Stimulated activated naive B cell treated with anti-CD40 and anti-IgM and Interleukin-4, amounts not matched to agents 10 μg/mL and 1 μg/mL and 100 μg/mL, for 72 hours (primary cell): ENCODE results near the gene FHOD3.
A peak's percentile ranks its signal among the peaks of the same experiment; 100 is the strongest.
"Not testable (repeated sequence)": the region's sequence is repeated elsewhere in the genome, so short reads cannot be mapped to it uniquely, and the experiment has no call there.

Experiments
- ATAC-seq, 2 donors: fragments of 150-1000 bp; cut with Tn5 transposase; replicated peaks; 2 replicates each; pipeline ENCODE4 v1.10.0; 2021; ENCODE audit warnings: moderate library complexity in 1 of 2
- DNase-seq: peaks from one replicate; pipeline ENCODE4 v3.0.0; 2021
- H3K27ac Mint-ChIP-seq: one replicate; pipeline ENCODE4 v1.8.0; 2022; ENCODE audit warnings: mild to moderate bottlenecking, mixed read lengths
- H3K27me3 Mint-ChIP-seq, 2 donors: one replicate each; pipeline ENCODE4 v1.8.0; 2022; ENCODE audit warnings: mixed read lengths in 2 of 2
- H3K36me3 Mint-ChIP-seq, 2 donors: one replicate each; pipeline ENCODE4 v1.8.0; 2022; ENCODE audit warnings: mixed read lengths in 2 of 2, mild to moderate bottlenecking in 1 of 2
- H3K4me1 Mint-ChIP-seq, 2 donors: one replicate each; pipeline ENCODE4 v1.8.0; 2022; ENCODE audit warnings: mixed read lengths in 2 of 2, mild to moderate bottlenecking in 1 of 2
- H3K4me3 Mint-ChIP-seq, 2 donors: one replicate each; pipeline ENCODE4 v1.8.0; 2022; ENCODE audit warnings: mild to moderate bottlenecking in 2 of 2, mixed read lengths in 2 of 2, moderate library complexity in 1 of 2
- H3K9me3 Mint-ChIP-seq, 2 donors: one replicate each; pipeline ENCODE4 v1.8.0; 2022; ENCODE audit warnings: mixed read lengths in 2 of 2, mild to moderate bottlenecking in 1 of 2

FHOD3 gene

GRCh38 chr18:36792634-36793283 lies 495.2 kb downstream of the FHOD3 start:
- ATAC-seq (no peak), DNase-seq (no peak)
- Mint-ChIP-seq H3K27ac (no peak overlapping the region), H3K36me3 (peaks cover 50 to 74% of the 10 kb centered on the region in 2 donors), H3K27me3 (no peaks in the 10 kb centered on the region), H3K9me3 (peaks cover 7 to 9% of the 10 kb centered on the region in 2 donors), H3K4me3 (no peak overlapping the region), H3K4me1 (no peaks in the 10 kb centered on the region)

DNA sequence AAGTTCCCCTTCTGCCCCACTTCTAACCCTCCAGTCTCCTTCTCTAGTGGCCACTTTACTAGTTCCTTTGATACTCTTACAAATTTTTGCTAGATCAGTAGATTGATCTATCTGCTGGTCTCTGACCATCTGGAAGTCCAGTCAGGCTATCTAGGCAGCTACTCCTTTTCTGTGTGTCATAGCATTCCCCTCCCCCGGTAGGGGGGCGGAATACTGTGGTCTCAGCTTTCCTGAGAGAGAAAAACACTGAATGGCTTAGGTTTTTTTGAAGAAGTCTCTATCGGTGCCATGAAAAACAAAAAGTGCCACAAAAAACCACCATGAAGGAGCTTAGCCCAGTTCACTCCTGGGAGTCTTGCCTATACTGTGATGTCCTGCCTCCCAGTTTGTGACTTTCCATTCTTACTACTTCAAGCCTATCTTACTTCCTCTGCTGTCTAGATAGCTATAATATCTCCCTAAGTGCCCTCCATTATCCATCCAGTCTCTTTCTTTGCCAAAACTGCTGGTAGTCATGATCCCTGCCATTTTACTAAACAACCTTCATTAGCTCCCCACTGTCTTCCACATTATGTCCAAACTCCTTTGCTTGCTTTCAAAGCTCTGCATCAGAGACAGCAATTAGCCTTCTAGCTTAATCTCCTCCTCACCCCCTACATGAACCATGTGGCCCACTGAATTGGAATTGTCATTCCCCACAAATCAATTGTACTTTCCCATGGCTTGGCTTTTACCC lies 501.4 kb downstream of the FHOD3 start:
- Mint-ChIP-seq H3K4me3 (no peak overlapping the region), H3K27me3 (no peaks in the 10 kb centered on the region), H3K4me1 (no peaks in the 10 kb centered on the region), H3K27ac (no peak overlapping the region), H3K36me3 (peaks cover 61 to 77% of the 10 kb centered on the region in 2 donors), H3K9me3 (peaks cover 0 to 5% of the 10 kb centered on the region in 2 donors)
- ATAC-seq: no peak
- DNase-seq: no peak

- H3K36me3 Mint-ChIP-seq: peaks cover 54 to 64% of the 10 kb centered on the region in 2 donors
- H3K27me3 Mint-ChIP-seq: no peaks in the 10 kb centered on the region
- H3K4me3 Mint-ChIP-seq: no peak overlapping the region
- ATAC-seq (no peak), DNase-seq (no peak)
- H3K9me3 Mint-ChIP-seq: peaks cover 0 to 5% of the 10 kb centered on the region in 2 donors
- no peak overlapping the region for H3K27ac Mint-ChIP-seq
- H3K4me1 Mint-ChIP-seq: no peaks in the 10 kb centered on the region
Measured at GRCh38 chr18:36805105-36805504, 507.6 kb downstream of the FHOD3 start.

- H3K27ac Mint-ChIP-seq: no peak overlapping the region
- peaks cover 39 to 55% of the 10 kb centered on the region in 2 donors for H3K36me3 Mint-ChIP-seq
- H3K4me1 Mint-ChIP-seq: no peaks in the 10 kb centered on the region
- DNase-seq (no peak), ATAC-seq (no peak)
- H3K4me3 Mint-ChIP-seq: no peak overlapping the region
- no peaks in the 10 kb centered on the region for H3K27me3 Mint-ChIP-seq
- H3K9me3 Mint-ChIP-seq: no peaks in the 10 kb centered on the region
Measured at GRCh38 chr18:36808681-36809080, 511.2 kb downstream of the FHOD3 start.

DNA sequence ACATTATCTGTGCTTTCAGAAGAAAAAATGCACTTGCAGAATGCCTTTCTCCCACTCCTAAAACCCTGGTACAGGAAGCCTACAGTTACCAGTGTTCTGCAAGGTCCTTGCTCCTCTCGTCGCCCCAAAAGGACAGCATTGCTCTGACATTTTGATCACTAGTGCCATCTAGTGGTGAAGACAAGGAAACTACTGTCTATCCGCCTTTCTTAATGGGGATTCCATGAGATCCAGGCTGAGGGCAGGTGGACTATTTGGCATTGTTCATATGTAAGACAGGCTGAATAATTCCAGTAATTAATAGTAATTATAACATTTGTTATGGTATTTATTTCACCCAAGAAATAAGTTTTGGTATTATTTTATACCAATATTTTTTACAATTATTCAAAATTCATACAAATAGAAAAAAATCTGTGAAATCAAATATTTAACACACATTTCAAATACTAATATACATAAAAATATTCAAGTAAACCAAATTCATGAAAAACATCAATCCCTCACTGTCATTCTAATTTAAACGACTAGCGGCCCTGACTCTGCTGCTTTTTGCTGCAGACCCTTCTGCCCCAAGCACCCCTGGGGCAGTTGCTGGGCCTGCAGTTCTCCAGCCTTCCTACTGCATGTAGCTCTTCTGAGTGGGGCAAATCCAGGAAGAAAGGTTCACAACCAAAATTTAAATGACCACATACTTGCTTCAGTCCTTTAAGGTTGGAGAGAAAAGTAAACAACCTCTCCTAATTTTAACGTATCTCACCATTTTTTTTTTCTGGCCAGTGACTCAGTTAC lies 512.3 kb downstream of the FHOD3 start:
- Mint-ChIP-seq H3K27me3 (no peaks in the 10 kb centered on the region), H3K4me3 (no peak overlapping the region), H3K27ac (no peak overlapping the region)

GRCh38 chr18:36811430-36811829 lies 513.9 kb downstream of the FHOD3 start:
- no peak for DNase-seq
- no peaks in the 10 kb centered on the region for H3K9me3 Mint-ChIP-seq
- ATAC-seq: no peak
- no peak overlapping the region for H3K4me3 Mint-ChIP-seq
- no peak overlapping the region for H3K27ac Mint-ChIP-seq
- no peaks in the 10 kb centered on the region for H3K27me3 Mint-ChIP-seq
- H3K4me1 Mint-ChIP-seq: no peaks in the 10 kb centered on the region
- H3K36me3 Mint-ChIP-seq: peaks cover 24 to 43% of the 10 kb centered on the region in 2 donors

More for the DNA sequence above, 512.3 kb downstream of the FHOD3 start:
- Mint-ChIP-seq H3K4me1 (no peaks in the 10 kb centered on the region), H3K9me3 (no peaks in the 10 kb centered on the region), H3K36me3 (peaks cover 33 to 50% of the 10 kb centered on the region in 2 donors)
- peak; percentile 19 for DNase-seq
- ATAC-seq: peak; percentile 89 to 96

- DNase-seq: no peak
- H3K9me3 Mint-ChIP-seq: no peaks in the 10 kb centered on the region
- H3K4me3 Mint-ChIP-seq: no peak overlapping the region
- ATAC-seq: no peak
- H3K27me3 Mint-ChIP-seq: no peaks in the 10 kb centered on the region
- H3K27ac Mint-ChIP-seq: no peak overlapping the region
- peaks cover 21 to 41% of the 10 kb centered on the region in 2 donors for H3K36me3 Mint-ChIP-seq
- H3K4me1 Mint-ChIP-seq: no peaks in the 10 kb centered on the region
Measured at GRCh38 chr18:36811955-36812354, 514.4 kb downstream of the FHOD3 start.

- Mint-ChIP-seq H3K27me3 (no peaks in the 10 kb centered on the region), H3K4me3 (no peak overlapping the region), H3K4me1 (no peaks in the 10 kb centered on the region), H3K9me3 (no peaks in the 10 kb centered on the region), H3K36me3 (peaks cover 19 to 37% of the 10 kb centered on the region in 2 donors), H3K27ac (no peak overlapping the region)
- ATAC-seq (no peak), DNase-seq (no peak)
Measured at GRCh38 chr18:36812678-36813077, 515.2 kb downstream of the FHOD3 start.

GRCh38 chr18:36813101-36813775 lies 515.7 kb downstream of the FHOD3 start:
- no peaks in the 10 kb centered on the region for H3K27me3 Mint-ChIP-seq
- H3K27ac Mint-ChIP-seq: no peak overlapping the region
- DNase-seq (no peak), ATAC-seq (no peak)
- no peak overlapping the region for H3K4me3 Mint-ChIP-seq
- H3K4me1 Mint-ChIP-seq: no peaks in the 10 kb centered on the region
- peaks cover 18 to 37% of the 10 kb centered on the region in 2 donors for H3K36me3 Mint-ChIP-seq
- H3K9me3 Mint-ChIP-seq: no peaks in the 10 kb centered on the region

DNA sequence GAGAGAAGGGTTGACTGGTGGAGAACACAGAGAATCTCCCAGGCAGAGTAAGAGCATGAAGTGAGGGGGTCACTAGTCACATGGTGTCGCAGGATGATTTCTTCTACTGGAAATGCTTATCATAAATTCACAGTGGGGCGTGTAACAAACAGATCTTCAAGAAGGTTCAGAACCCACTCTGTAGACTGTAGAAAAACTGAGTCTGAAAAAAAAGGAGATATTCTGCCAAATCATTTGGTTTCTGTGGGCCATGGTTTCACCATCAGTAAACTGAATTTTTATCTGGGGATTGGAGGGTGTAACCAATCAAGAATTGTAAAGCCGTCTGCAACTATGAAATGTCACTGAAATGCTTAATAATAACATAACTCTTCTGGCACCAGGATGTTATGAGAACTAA lies 516.3 kb downstream of the FHOD3 start:
- H3K27me3 Mint-ChIP-seq: no peaks in the 10 kb centered on the region
- no peak overlapping the region for H3K4me3 Mint-ChIP-seq
- no peaks in the 10 kb centered on the region for H3K4me1 Mint-ChIP-seq
- DNase-seq (no peak), ATAC-seq (no peak)
- peaks cover 17 to 40% of the 10 kb centered on the region in 2 donors for H3K36me3 Mint-ChIP-seq
- no peaks in the 10 kb centered on the region for H3K9me3 Mint-ChIP-seq
- H3K27ac Mint-ChIP-seq: no peak overlapping the region

DNA sequence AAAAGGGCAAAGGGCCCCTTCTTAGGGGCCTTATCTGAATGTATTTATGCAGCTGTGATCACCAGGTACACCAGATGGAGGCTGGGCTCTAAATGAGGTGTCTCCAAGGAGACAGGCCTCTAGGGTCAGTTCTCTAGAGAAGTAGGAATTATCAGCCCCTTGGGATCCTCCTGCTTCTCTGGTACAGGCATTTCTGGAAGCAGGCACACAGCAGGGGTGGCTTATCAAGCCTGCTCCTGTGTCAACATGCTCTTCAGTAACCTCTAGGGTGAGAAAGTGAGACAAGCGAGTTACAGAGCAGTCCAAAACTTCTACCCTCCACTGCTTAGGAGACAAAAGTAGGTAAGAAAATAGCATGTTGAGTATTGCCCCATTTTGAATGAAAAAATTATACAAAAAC lies 517.5 kb downstream of the FHOD3 start:
- Mint-ChIP-seq H3K27me3 (no peaks in the 10 kb centered on the region), H3K36me3 (peaks cover 17 to 40% of the 10 kb centered on the region in 2 donors), H3K4me1 (no peaks in the 10 kb centered on the region), H3K27ac (no peak overlapping the region), H3K4me3 (no peak overlapping the region), H3K9me3 (no peaks in the 10 kb centered on the region)
- ATAC-seq (no peak), DNase-seq (no peak)

- H3K9me3 Mint-ChIP-seq, ATAC-seq, DNase-seq, H3K27me3 Mint-ChIP-seq, H3K4me1 Mint-ChIP-seq, H3K4me3 Mint-ChIP-seq, H3K27ac Mint-ChIP-seq: not testable (repeated sequence)
- H3K36me3 Mint-ChIP-seq: peaks cover 12 to 33% of the 10 kb centered on the region in 2 donors
Measured at GRCh38 chr18:36816096-36816495, 518.6 kb downstream of the FHOD3 start.

GRCh38 chr18:36817039-36817438 lies 519.5 kb downstream of the FHOD3 start:
- no peaks in the 10 kb centered on the region for H3K27me3 Mint-ChIP-seq
- ATAC-seq (no peak), DNase-seq (no peak)
- peaks cover 12 to 37% of the 10 kb centered on the region in 2 donors for H3K36me3 Mint-ChIP-seq
- no peaks in the 10 kb centered on the region for H3K4me1 Mint-ChIP-seq
- no peaks in the 10 kb centered on the region for H3K9me3 Mint-ChIP-seq
- no peak overlapping the region for H3K27ac Mint-ChIP-seq
- no peak overlapping the region for H3K4me3 Mint-ChIP-seq

DNA sequence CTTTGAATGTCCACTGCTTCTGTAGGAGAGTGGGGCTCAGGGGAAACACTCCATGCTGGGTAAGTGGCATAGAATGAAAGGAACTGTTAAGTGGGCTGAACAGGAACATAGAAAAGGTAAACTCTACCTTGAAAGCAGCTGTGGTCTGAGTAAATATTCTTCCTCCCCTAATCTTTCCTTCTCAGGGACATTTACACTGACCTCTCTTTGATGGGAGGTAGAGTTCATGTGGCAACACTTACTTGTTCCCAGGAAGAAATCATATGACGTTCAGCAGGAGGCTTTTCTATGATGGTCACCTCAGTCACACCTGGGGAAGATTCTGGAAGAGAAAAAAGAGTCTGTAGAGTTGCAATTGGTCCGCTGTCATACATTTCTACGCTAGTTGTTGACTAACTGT lies 521.1 kb downstream of the FHOD3 start:
- no peak overlapping the region for H3K27ac Mint-ChIP-seq
- H3K27me3 Mint-ChIP-seq: no peaks in the 10 kb centered on the region
- peaks cover 10 to 31% of the 10 kb centered on the region in 2 donors for H3K36me3 Mint-ChIP-seq
- ATAC-seq (no peak), DNase-seq (no peak)
- no peaks in the 10 kb centered on the region for H3K9me3 Mint-ChIP-seq
- no peaks in the 10 kb centered on the region for H3K4me1 Mint-ChIP-seq
- no peak overlapping the region for H3K4me3 Mint-ChIP-seq
